Measurements from ENCODE around the gene BAAT.
"Not testable (repeated sequence)": the region's sequence is repeated elsewhere in the genome, so short reads cannot be mapped to it uniquely, and the experiment has no call there.

Gene BAAT

GRCh38 chr9:101359679-101360078, 25.1 kb downstream of the BAAT start:
- no peak for DNase-seq (ENCODE audit: low spot score)

- DNase-seq (ENCODE audit: low spot score): no peak
Observed at GRCh38 chr9:101356619-101357018, 28.2 kb downstream of the BAAT start.

- DNase-seq (ENCODE audit: low spot score): no peak
Observed at GRCh38 chr9:101354765-101355708, 29.8 kb downstream of the BAAT start.

GRCh38 chr9:101354143-101354764, 30.6 kb downstream of the BAAT start:
- no peak for DNase-seq (ENCODE audit: low spot score)

- no peak for DNase-seq (ENCODE audit: low spot score)
Observed at GRCh38 chr9:101353683-101354082, 31.1 kb downstream of the BAAT start.

GRCh38 chr9:101352892-101353463, 31.8 kb downstream of the BAAT start:
- DNase-seq (ENCODE audit: low spot score): no peak

- DNase-seq (ENCODE audit: low spot score): no peak
Observed at GRCh38 chr9:101350285-101350684, 34.5 kb downstream of the BAAT start.

GRCh38 chr9:101342595-101342994, 42.2 kb downstream of the BAAT start:
- no peak for DNase-seq (ENCODE audit: low spot score)

- DNase-seq (ENCODE audit: low spot score): no peak
Observed at GRCh38 chr9:101341958-101342357, 42.8 kb downstream of the BAAT start.

- no peak for DNase-seq (ENCODE audit: low spot score)
Observed at GRCh38 chr9:101337237-101337636, 47.6 kb downstream of the BAAT start.

GRCh38 chr9:101336091-101336490, 48.7 kb downstream of the BAAT start:
- DNase-seq (ENCODE audit: low spot score): no peak

- no peak for DNase-seq (ENCODE audit: low spot score)
Observed at GRCh38 chr9:101333926-101334702, 50.7 kb downstream of the BAAT start.

- DNase-seq (ENCODE audit: low spot score): no peak
Observed at GRCh38 chr9:101333490-101333889, 51.3 kb downstream of the BAAT start.

- DNase-seq (ENCODE audit: low spot score): no peak
Observed at GRCh38 chr9:101332362-101332761, 52.4 kb downstream of the BAAT start.

GRCh38 chr9:101327422-101327909, 57.3 kb downstream of the BAAT start:
- not testable (repeated sequence) for DNase-seq (ENCODE audit: low spot score)

GRCh38 chr9:101326501-101326900, 58.3 kb downstream of the BAAT start:
- DNase-seq (ENCODE audit: low spot score): no peak

- no peak for DNase-seq (ENCODE audit: low spot score)
Observed at GRCh38 chr9:101326035-101326434, 58.8 kb downstream of the BAAT start.

GRCh38 chr9:101325053-101325452, 59.8 kb downstream of the BAAT start:
- DNase-seq (ENCODE audit: low spot score): no peak

GRCh38 chr9:101324245-101324804, 60.5 kb downstream of the BAAT start:
- no peak for DNase-seq (ENCODE audit: low spot score)

- DNase-seq (ENCODE audit: low spot score): no peak
Observed at GRCh38 chr9:101323129-101323528, 61.7 kb downstream of the BAAT start.

GRCh38 chr9:101317735-101318134, 67.1 kb downstream of the BAAT start:
- DNase-seq (ENCODE audit: low spot score): no peak

GRCh38 chr9:101315112-101315450, 69.7 kb downstream of the BAAT start:
- no peak for DNase-seq (ENCODE audit: low spot score)

All from CD4-positive, alpha-beta T cell treated with Interleukin-6 at 100 ng/mL for 8 hours (primary cell).